ENCODE measurements around the gene DGLUCY.

Gene DGLUCY

DNA sequence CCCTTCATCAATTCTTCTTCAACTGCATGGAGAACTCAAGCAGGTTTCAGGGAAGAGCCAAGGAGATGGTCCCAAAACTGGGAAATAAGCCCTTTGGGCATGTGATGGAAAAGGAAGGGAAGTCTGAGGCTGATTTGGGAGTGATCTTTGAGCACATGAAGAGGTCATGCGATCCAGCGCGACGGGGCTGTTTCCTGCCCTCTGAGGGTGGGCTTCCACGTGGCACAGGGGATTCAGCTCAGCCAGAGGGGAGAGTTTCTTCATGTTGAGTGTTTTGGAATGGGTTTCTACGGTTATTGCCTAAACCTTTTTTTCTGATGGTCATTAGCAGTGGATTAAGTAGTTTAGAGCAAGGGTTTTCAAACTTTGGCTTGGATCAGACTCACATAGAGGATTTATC is 100.4 kb downstream of the DGLUCY start (continued):
- TF ChIP-seq CSRNP3 (CRISPR knock-in tag; IDR thresholded peaks at IDR 0.05), result no peak
- no peak for TF ChIP-seq ESRRG (CRISPR knock-in tag; IDR thresholded peaks at IDR 0.05)
- TF ChIP-seq ZFP3 (CRISPR knock-in tag; IDR thresholded peaks at IDR 0.05), result no peak
- no peak for TF ChIP-seq ZNF70 (CRISPR knock-in tag; IDR thresholded peaks at IDR 0.05)
- TF ChIP-seq OSR1 (CRISPR knock-in tag; IDR thresholded peaks at IDR 0.05), result no peak

DNA sequence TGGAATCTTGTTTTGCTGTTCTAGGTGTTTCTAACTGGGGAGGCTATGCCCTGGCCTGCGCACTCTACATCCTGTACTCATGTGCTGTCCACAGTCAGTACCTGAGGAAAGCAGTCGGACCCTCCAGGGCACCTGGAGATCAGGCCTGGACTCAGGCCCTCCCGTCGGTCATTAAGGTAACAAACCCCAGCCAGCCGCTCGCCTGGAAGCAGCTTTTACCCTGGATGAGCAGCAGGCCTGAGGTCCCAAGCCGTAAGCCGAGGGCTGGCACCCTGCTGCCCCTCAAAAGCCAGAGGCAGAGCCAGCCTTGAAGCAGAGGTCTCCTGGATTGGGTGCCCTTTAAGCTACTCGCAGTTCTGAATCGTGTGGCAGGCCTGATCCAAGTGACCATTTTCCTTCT is 101.5 kb downstream of the DGLUCY start:
- TF ChIP-seq ESRRG (CRISPR knock-in tag; IDR thresholded peaks at IDR 0.05) (no peak), ISL1 (CRISPR knock-in tag; IDR thresholded peaks at IDR 0.05) (no peak), SNAI2 (CRISPR knock-in tag; IDR thresholded peaks at IDR 0.05) (no peak), OSR1 (CRISPR knock-in tag; IDR thresholded peaks at IDR 0.05) (no peak), GLIS3 (CRISPR knock-in tag; IDR thresholded peaks at IDR 0.05) (no peak), ZFP30 (CRISPR knock-in tag; IDR thresholded peaks at IDR 0.05) (no peak), BACH2 (CRISPR knock-in tag; IDR thresholded peaks at IDR 0.05; ENCODE audit: borderline replicate concordance) (no peak), ZNF8 (CRISPR knock-in tag; IDR thresholded peaks at IDR 0.05) (no peak), PPARA (CRISPR knock-in tag; IDR thresholded peaks at IDR 0.05; ENCODE audit: borderline replicate concordance) (no peak), CSRNP3 (CRISPR knock-in tag; IDR thresholded peaks at IDR 0.05) (no peak), CSDC2 (CRISPR knock-in tag; IDR thresholded peaks at IDR 0.05) (no peak), ARNTL (CRISPR knock-in tag; IDR thresholded peaks at IDR 0.05; ENCODE audit: borderline replicate concordance, low read depth) (no peak), ZC3H10 (CRISPR knock-in tag; IDR thresholded peaks at IDR 0.05) (no peak), ZFP3 (CRISPR knock-in tag; IDR thresholded peaks at IDR 0.05) (no peak)
- TF ChIP-seq, protein P1, sequence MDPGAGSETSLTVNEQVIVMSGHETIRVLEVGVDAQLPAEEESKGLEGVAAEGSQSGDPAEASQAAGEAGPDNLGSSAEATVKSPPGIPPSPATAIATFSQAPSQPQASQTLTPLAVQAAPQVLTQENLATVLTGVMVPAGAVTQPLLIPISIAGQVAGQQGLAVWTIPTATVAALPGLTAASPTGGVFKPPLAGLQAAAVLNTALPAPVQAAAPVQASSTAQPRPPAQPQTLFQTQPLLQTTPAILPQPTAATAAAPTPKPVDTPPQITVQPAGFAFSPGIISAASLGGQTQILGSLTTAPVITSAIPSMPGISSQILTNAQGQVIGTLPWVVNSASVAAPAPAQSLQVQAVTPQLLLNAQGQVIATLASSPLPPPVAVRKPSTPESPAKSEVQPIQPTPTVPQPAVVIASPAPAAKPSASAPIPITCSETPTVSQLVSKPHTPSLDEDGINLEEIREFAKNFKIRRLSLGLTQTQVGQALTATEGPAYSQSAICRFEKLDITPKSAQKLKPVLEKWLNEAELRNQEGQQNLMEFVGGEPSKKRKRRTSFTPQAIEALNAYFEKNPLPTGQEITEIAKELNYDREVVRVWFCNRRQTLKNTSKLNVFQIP (CRISPR knock-in tag; IDR thresholded peaks at IDR 0.05; ENCODE audit: borderline replicate concordance, low read depth), result no peak
- ATAC-seq, result no peak

- no peak for ATAC-seq
- no peak for TF ChIP-seq CSDC2 (CRISPR knock-in tag; IDR thresholded peaks at IDR 0.05)
- no peak for TF ChIP-seq ESRRG (CRISPR knock-in tag; IDR thresholded peaks at IDR 0.05)
- TF ChIP-seq ZNF70 (CRISPR knock-in tag; IDR thresholded peaks at IDR 0.05), result no peak
- TF ChIP-seq GLIS3 (CRISPR knock-in tag; IDR thresholded peaks at IDR 0.05), result no peak
- TF ChIP-seq ISL1 (CRISPR knock-in tag; IDR thresholded peaks at IDR 0.05), result no peak
- TF ChIP-seq, protein P2, sequence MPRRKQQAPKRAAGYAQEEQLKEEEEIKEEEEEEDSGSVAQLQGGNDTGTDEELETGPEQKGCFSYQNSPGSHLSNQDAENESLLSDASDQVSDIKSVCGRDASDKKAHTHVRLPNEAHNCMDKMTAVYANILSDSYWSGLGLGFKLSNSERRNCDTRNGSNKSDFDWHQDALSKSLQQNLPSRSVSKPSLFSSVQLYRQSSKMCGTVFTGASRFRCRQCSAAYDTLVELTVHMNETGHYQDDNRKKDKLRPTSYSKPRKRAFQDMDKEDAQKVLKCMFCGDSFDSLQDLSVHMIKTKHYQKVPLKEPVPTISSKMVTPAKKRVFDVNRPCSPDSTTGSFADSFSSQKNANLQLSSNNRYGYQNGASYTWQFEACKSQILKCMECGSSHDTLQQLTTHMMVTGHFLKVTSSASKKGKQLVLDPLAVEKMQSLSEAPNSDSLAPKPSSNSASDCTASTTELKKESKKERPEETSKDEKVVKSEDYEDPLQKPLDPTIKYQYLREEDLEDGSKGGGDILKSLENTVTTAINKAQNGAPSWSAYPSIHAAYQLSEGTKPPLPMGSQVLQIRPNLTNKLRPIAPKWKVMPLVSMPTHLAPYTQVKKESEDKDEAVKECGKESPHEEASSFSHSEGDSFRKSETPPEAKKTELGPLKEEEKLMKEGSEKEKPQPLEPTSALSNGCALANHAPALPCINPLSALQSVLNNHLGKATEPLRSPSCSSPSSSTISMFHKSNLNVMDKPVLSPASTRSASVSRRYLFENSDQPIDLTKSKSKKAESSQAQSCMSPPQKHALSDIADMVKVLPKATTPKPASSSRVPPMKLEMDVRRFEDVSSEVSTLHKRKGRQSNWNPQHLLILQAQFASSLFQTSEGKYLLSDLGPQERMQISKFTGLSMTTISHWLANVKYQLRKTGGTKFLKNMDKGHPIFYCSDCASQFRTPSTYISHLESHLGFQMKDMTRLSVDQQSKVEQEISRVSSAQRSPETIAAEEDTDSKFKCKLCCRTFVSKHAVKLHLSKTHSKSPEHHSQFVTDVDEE (CRISPR knock-in tag; IDR thresholded peaks at IDR 0.05), result no peak
- no peak for TF ChIP-seq PATZ1 (CRISPR knock-in tag; IDR thresholded peaks at IDR 0.05; ENCODE audit: borderline replicate concordance)
- TF ChIP-seq CSRNP3 (CRISPR knock-in tag; IDR thresholded peaks at IDR 0.05), result no peak
- TF ChIP-seq SNAI2 (CRISPR knock-in tag; IDR thresholded peaks at IDR 0.05), result no peak
- no peak for TF ChIP-seq PPARA (CRISPR knock-in tag; IDR thresholded peaks at IDR 0.05; ENCODE audit: borderline replicate concordance)
- TF ChIP-seq CREB5 (CRISPR knock-in tag; IDR thresholded peaks at IDR 0.05; ENCODE audit: low read depth), result no peak
- no peak for TF ChIP-seq ZNF8 (CRISPR knock-in tag; IDR thresholded peaks at IDR 0.05)
- TF ChIP-seq ARNTL (CRISPR knock-in tag; IDR thresholded peaks at IDR 0.05; ENCODE audit: borderline replicate concordance, low read depth), result no peak
Measured at GRCh38 chr14:91216731-91217226, 102.9 kb downstream of the DGLUCY start.

All from SK-N-SH treated with all-trans-retinoic acid at 6 μM for 48 hours (cell line).